ENCODE measurements around the gene PKP2. TPM values are rescaled to one million over a fixed set of nuclear protein-coding genes. Genes with fewer than 3 reads are reported as not detected.
"Not testable (repeated sequence)": the region's sequence is repeated elsewhere in the genome, so short reads cannot be mapped to it uniquely, and the experiment has no call there.

The PKP2 gene
- total RNA-seq, 5 donors from 2014 or later (not counting 1 experiment from before 2014, with no cell fraction given): 0.45 to 1.3 (median 0.93) TPM

- peaks cover 0 to 6% of the 10 kb centered on the region in 2 experiments for H3K27me3 ChIP-seq (replicated peaks in 1 of 2; ENCODE audit: control insufficient read depth in 2 of 2, extremely low read depth in 1 of 2, insufficient read depth in 2 of 2, low read length in 1 of 2)
- H3K36me3 ChIP-seq (ENCODE audit: control insufficient read depth in 2 of 2, extremely low read depth in 1 of 2, insufficient read depth in 1 of 2, low read length in 1 of 2): no peaks in the 10 kb centered on the region
- Mint-ChIP-seq H3K9me3 (no peaks in the 10 kb centered on the region), H3K36me3 (no peaks in the 10 kb centered on the region), H3K27me3 (peaks cover 4 to 7% of the 10 kb centered on the region in 2 donors), H3K27ac (no peak overlapping the region), H3K4me3 (no peak overlapping the region), H3K4me1 (no peaks in the 10 kb centered on the region)
- ChIA-PET CTCF (no interaction called here), POLR2A (no interaction called here)
- no peak for DNase-seq
- no peak for ATAC-seq (replicated peaks in 1 of 4)
- 69% methylated on average over 2 of the region's 3 CpGs for WGBS (ENCODE audit: insufficient coverage)
- H3K4me1 ChIP-seq (ENCODE audit: control insufficient read depth in 1 of 2, extremely low read depth in 1 of 2, insufficient read depth in 2 of 2, low read length in 2 of 2): no peaks in the 10 kb centered on the region
- H3K27ac ChIP-seq (ENCODE audit: low read length): no peak overlapping the region
- no peak overlapping the region for H3K4me3 ChIP-seq (ENCODE audit: control insufficient read depth in 1 of 2, extremely low read depth in 1 of 2, low read length in 1 of 2)
- H3K9me3 ChIP-seq: no peaks in the 10 kb centered on the region
Measured at GRCh38 chr12:32874078-32874477, 22.5 kb downstream of the PKP2 start.

GRCh38 chr12:32872416-32872815, 24.2 kb downstream of the PKP2 start:
- H3K27ac Mint-ChIP-seq; H3K27me3 ChIP-seq (replicated peaks in 1 of 2; ENCODE audit: control insufficient read depth in 2 of 2, extremely low read depth in 1 of 2, insufficient read depth in 2 of 2, low read length in 1 of 2); H3K9me3 Mint-ChIP-seq; H3K4me3 Mint-ChIP-seq; H3K36me3 ChIP-seq (ENCODE audit: control insufficient read depth in 2 of 2, extremely low read depth in 1 of 2, insufficient read depth in 1 of 2, low read length in 1 of 2); H3K27me3 Mint-ChIP-seq; H3K4me3 ChIP-seq (ENCODE audit: control insufficient read depth in 1 of 2, extremely low read depth in 1 of 2, low read length in 1 of 2); ATAC-seq (replicated peaks in 1 of 4); H3K4me1 Mint-ChIP-seq; H3K27ac ChIP-seq (ENCODE audit: low read length); DNase-seq; H3K36me3 Mint-ChIP-seq; H3K4me1 ChIP-seq (ENCODE audit: control insufficient read depth in 1 of 2, extremely low read depth in 1 of 2, insufficient read depth in 2 of 2, low read length in 2 of 2); H3K9me3 ChIP-seq: not testable (repeated sequence)
- CTCF ChIA-PET: interaction anchor here in 1 of 2 donors (0.6 kb wide), 1 partner anchor 1004 kb away, joined by 3 read pairs; no protein-coding TSS in a partner anchor
- POLR2A ChIA-PET: interaction anchor here in 1 of 2 donors (0.5 kb wide), 1 partner anchor 415 kb away, joined by 4 read pairs; no protein-coding TSS in a partner anchor
- WGBS (ENCODE audit: insufficient coverage): no CpG with 5 or more reads among the region's 5 CpGs

- no peaks in the 10 kb centered on the region for H3K36me3 Mint-ChIP-seq
- no peak overlapping the region for H3K27ac Mint-ChIP-seq
- Histone ChIP-seq H3K27me3 (replicated peaks in 1 of 2; ENCODE audit: control insufficient read depth in 2 of 2, extremely low read depth in 1 of 2, insufficient read depth in 2 of 2, low read length in 1 of 2) (peaks cover 0 to 3% of the 10 kb centered on the region in 2 experiments), H3K4me3 (ENCODE audit: control insufficient read depth in 1 of 2, extremely low read depth in 1 of 2, low read length in 1 of 2) (no peak overlapping the region), H3K9me3 (no peaks in the 10 kb centered on the region), H3K36me3 (ENCODE audit: control insufficient read depth in 2 of 2, extremely low read depth in 1 of 2, insufficient read depth in 1 of 2, low read length in 1 of 2) (no peaks in the 10 kb centered on the region), H3K27ac (ENCODE audit: low read length) (no peak overlapping the region), H3K4me1 (ENCODE audit: control insufficient read depth in 1 of 2, extremely low read depth in 1 of 2, insufficient read depth in 2 of 2, low read length in 2 of 2) (no peaks in the 10 kb centered on the region)
- WGBS (ENCODE audit: insufficient coverage): 82% methylated on average over 3 of the region's 3 CpGs
- ChIA-PET CTCF (no interaction called here), POLR2A (interaction anchor here in 1 of 2 donors (0.6 kb wide), 1 partner anchor 1602 kb away, joined by 3 read pairs; no protein-coding TSS in a partner anchor)
- no peaks in the 10 kb centered on the region for H3K4me1 Mint-ChIP-seq
- no peak for ATAC-seq (replicated peaks in 1 of 4)
- H3K27me3 Mint-ChIP-seq: peaks cover 4 to 7% of the 10 kb centered on the region in 2 donors
- H3K9me3 Mint-ChIP-seq: no peaks in the 10 kb centered on the region
- DNase-seq: no peak
- no peak overlapping the region for H3K4me3 Mint-ChIP-seq
Measured at GRCh38 chr12:32870716-32871115, 25.9 kb downstream of the PKP2 start.

GRCh38 chr12:32868885-32869284, 27.7 kb downstream of the PKP2 start:
- no peaks in the 10 kb centered on the region for H3K9me3 ChIP-seq
- H3K36me3 ChIP-seq (ENCODE audit: control insufficient read depth in 2 of 2, extremely low read depth in 1 of 2, insufficient read depth in 1 of 2, low read length in 1 of 2): no peaks in the 10 kb centered on the region
- no peak for ATAC-seq (replicated peaks in 1 of 4)
- no peak for DNase-seq
- no peaks in the 10 kb centered on the region for H3K9me3 Mint-ChIP-seq
- peaks cover 0 to 3% of the 10 kb centered on the region in 2 experiments for H3K27me3 ChIP-seq (replicated peaks in 1 of 2; ENCODE audit: control insufficient read depth in 2 of 2, extremely low read depth in 1 of 2, insufficient read depth in 2 of 2, low read length in 1 of 2)
- no peak overlapping the region for H3K4me3 ChIP-seq (ENCODE audit: control insufficient read depth in 1 of 2, extremely low read depth in 1 of 2, low read length in 1 of 2)
- ChIA-PET CTCF (no interaction called here), POLR2A (no interaction called here)
- no peak overlapping the region for H3K27ac Mint-ChIP-seq
- H3K27me3 Mint-ChIP-seq: peaks cover 2 to 7% of the 10 kb centered on the region in 2 donors
- no peaks in the 10 kb centered on the region for H3K4me1 ChIP-seq (ENCODE audit: control insufficient read depth in 1 of 2, extremely low read depth in 1 of 2, insufficient read depth in 2 of 2, low read length in 2 of 2)
- no peak overlapping the region for H3K4me3 Mint-ChIP-seq
- H3K4me1 Mint-ChIP-seq: no peaks in the 10 kb centered on the region
- H3K27ac ChIP-seq (ENCODE audit: low read length): no peak overlapping the region
- no peaks in the 10 kb centered on the region for H3K36me3 Mint-ChIP-seq
- 88% methylated on average over 5 of the region's 8 CpGs for WGBS (ENCODE audit: insufficient coverage)

- ATAC-seq (replicated peaks in 1 of 4) (no peak), DNase-seq (no peak)
- H3K4me1 Mint-ChIP-seq: no peaks in the 10 kb centered on the region
- H3K36me3 Mint-ChIP-seq: no peaks in the 10 kb centered on the region
- Histone ChIP-seq H3K4me3 (ENCODE audit: control insufficient read depth in 1 of 2, extremely low read depth in 1 of 2, low read length in 1 of 2) (no peak overlapping the region), H3K27me3 (replicated peaks in 1 of 2; ENCODE audit: control insufficient read depth in 2 of 2, extremely low read depth in 1 of 2, insufficient read depth in 2 of 2, low read length in 1 of 2) (no peaks in the 10 kb centered on the region), H3K36me3 (ENCODE audit: control insufficient read depth in 2 of 2, extremely low read depth in 1 of 2, insufficient read depth in 1 of 2, low read length in 1 of 2) (no peaks in the 10 kb centered on the region), H3K9me3 (no peaks in the 10 kb centered on the region), H3K27ac (ENCODE audit: low read length) (no peak overlapping the region), H3K4me1 (ENCODE audit: control insufficient read depth in 1 of 2, extremely low read depth in 1 of 2, insufficient read depth in 2 of 2, low read length in 2 of 2) (no peaks in the 10 kb centered on the region)
- no peaks in the 10 kb centered on the region for H3K9me3 Mint-ChIP-seq
- CTCF ChIA-PET: no interaction called here
- H3K4me3 Mint-ChIP-seq: no peak overlapping the region
- WGBS (ENCODE audit: insufficient coverage): no CpG with 5 or more reads among the region's 2 CpGs
- no peak overlapping the region for H3K27ac Mint-ChIP-seq
- POLR2A ChIA-PET: no interaction called here
- peaks cover 4 to 5% of the 10 kb centered on the region in 2 donors for H3K27me3 Mint-ChIP-seq
Measured at GRCh38 chr12:32864731-32865130, 31.8 kb downstream of the PKP2 start.

GRCh38 chr12:32863128-32863527, 33.4 kb downstream of the PKP2 start:
- no peak overlapping the region for H3K4me3 Mint-ChIP-seq

GRCh38 chr12:32861658-32862057, 34.9 kb downstream of the PKP2 start:
- H3K4me1 Mint-ChIP-seq; H3K4me3 Mint-ChIP-seq; POLR2A ChIA-PET; H3K9me3 ChIP-seq; DNase-seq; H3K27ac ChIP-seq (ENCODE audit: low read length); H3K4me1 ChIP-seq (ENCODE audit: control insufficient read depth in 1 of 2, extremely low read depth in 1 of 2, insufficient read depth in 2 of 2, low read length in 2 of 2); H3K4me3 ChIP-seq (ENCODE audit: control insufficient read depth in 1 of 2, extremely low read depth in 1 of 2, low read length in 1 of 2); ATAC-seq (replicated peaks in 1 of 4); H3K9me3 Mint-ChIP-seq; H3K27me3 Mint-ChIP-seq; CTCF ChIA-PET; H3K36me3 Mint-ChIP-seq; H3K27ac Mint-ChIP-seq; H3K27me3 ChIP-seq (replicated peaks in 1 of 2; ENCODE audit: control insufficient read depth in 2 of 2, extremely low read depth in 1 of 2, insufficient read depth in 2 of 2, low read length in 1 of 2); H3K36me3 ChIP-seq (ENCODE audit: control insufficient read depth in 2 of 2, extremely low read depth in 1 of 2, insufficient read depth in 1 of 2, low read length in 1 of 2): not testable (repeated sequence)
- no CpG with 5 or more reads among the region's 2 CpGs for WGBS (ENCODE audit: insufficient coverage)

More at GRCh38 chr12:32863128-32863527, 33.4 kb downstream of the PKP2 start:
- 100% methylated on average over 1 of the region's 7 CpGs for WGBS (ENCODE audit: insufficient coverage)
- DNase-seq: no peak
- ChIA-PET CTCF (no interaction called here), POLR2A (no interaction called here)
- H3K4me1 ChIP-seq (ENCODE audit: control insufficient read depth in 1 of 2, extremely low read depth in 1 of 2, insufficient read depth in 2 of 2, low read length in 2 of 2): no peaks in the 10 kb centered on the region
- Mint-ChIP-seq H3K9me3 (no peaks in the 10 kb centered on the region), H3K36me3 (no peaks in the 10 kb centered on the region), H3K27ac (no peak overlapping the region), H3K27me3 (peaks cover 5% of the 10 kb centered on the region in 2 donors), H3K4me1 (no peaks in the 10 kb centered on the region)
- H3K27me3 ChIP-seq (replicated peaks in 1 of 2; ENCODE audit: control insufficient read depth in 2 of 2, extremely low read depth in 1 of 2, insufficient read depth in 2 of 2, low read length in 1 of 2): no peaks in the 10 kb centered on the region
- no peaks in the 10 kb centered on the region for H3K9me3 ChIP-seq
- no peak overlapping the region for H3K27ac ChIP-seq (ENCODE audit: low read length)
- no peak overlapping the region for H3K4me3 ChIP-seq (ENCODE audit: control insufficient read depth in 1 of 2, extremely low read depth in 1 of 2, low read length in 1 of 2)
- H3K36me3 ChIP-seq (ENCODE audit: control insufficient read depth in 2 of 2, extremely low read depth in 1 of 2, insufficient read depth in 1 of 2, low read length in 1 of 2): no peaks in the 10 kb centered on the region
- ATAC-seq (replicated peaks in 1 of 4): no peak

Data from T-cell (primary cell).